GM21786 (cell line): ENCODE data around the gene OR10A6.

ENCODE experiments used
- ATAC-seq: cut with Tn5 transposase; IDR thresholded peaks from one replicate; pipeline ENCODE4 v1.9.1; 2021; ENCODE audit not compliant: unreplicated experiment

OR10A6 gene

DNA sequence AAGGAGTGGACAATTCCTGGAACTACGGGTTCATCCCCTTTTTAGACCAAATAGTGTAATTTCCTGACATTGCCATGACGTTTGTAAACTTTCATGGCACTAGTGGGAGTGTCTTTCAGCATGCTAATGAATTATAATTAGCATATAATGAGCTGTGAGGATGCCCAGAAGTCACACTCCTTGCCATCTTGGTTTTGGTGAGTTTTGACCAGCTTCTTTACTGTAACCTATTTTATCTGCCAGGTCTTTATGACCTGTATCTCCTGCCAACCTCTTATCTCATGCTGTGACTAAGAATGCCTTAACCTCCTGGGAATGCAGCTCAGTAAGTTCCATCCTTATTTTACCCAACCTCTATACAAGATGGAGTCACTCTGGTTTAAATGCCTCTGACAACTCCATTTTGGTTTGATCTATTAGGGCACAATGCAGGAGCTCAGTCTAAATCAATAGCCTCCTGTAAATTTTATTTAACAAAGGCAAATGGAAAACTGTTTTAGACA is 20.7 kb downstream of the OR10A6 start:
- ATAC-seq, result no peak

GRCh38 chr11:7909585-7910285 is 21.3 kb downstream of the OR10A6 start:
- ATAC-seq, result no peak

GRCh38 chr11:7907121-7907520 is 23.9 kb downstream of the OR10A6 start:
- ATAC-seq, result no peak

DNA sequence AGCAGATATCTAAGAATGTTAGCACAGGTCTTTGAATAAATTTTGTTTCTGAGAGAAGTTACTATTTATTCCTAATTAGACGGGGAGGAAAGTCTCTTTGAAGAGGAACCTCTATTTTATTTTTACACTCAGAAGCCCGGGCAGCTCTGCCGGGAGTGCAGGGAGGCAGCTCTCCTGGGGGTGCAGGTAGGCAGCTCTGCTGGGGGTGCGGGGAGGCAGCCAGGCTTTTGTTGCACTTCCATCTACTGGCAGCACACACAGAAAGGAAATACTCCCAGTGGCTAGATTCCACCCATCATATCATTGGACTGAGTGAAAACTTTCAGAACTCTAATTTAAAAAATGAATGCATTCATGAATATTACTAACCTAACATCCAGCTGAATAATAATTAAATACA is 24.6 kb downstream of the OR10A6 start:
- no peak for ATAC-seq

DNA sequence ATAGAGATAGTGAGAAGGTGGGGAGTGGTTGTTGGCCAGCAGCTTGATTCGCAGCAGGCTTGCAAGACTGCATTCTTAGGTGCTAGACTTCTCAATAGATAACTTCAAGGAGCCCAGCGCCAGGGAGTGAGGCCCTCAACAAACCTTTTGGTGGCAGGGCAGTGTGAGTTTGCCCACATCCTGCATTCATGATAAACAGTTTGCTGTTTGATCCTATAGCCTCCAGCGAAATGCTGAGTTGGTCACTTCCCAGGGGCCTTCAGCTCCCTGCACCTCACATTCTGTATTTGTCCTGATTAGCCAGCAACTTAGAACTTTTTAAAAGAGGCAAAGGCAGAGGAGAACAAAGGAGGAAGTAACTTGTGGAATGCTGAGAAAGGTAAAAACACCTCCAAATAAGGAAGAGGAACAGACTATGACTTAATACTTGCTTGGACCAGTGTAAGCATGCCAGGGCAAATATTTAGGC is 25.1 kb downstream of the OR10A6 start:
- no peak for ATAC-seq

DNA sequence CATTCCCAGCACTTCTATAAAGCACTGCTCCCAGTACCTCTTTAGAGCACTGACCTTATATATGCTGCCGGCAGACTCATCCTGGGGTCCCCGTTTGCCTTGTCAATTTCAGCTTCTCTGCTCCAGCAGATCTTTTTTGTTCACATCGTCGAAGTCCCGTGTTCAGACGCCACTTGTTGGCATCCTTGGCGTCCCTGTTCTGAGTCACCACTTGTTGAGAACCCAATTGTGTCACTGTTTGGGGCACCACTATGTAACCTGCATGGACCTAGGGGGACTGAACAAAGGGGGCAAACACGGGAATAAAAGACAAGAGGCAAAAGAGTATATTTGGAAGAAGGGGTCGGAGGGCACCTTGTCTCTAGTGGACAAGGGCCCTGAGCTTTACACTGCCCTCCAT is 25.5 kb downstream of the OR10A6 start:
- ATAC-seq, result no peak

- ATAC-seq, result no peak
Observed at GRCh38 chr11:7904917-7905316, 26.2 kb downstream of the OR10A6 start.

GRCh38 chr11:7903940-7904339 is 27.1 kb downstream of the OR10A6 start:
- ATAC-seq, result no peak

- ATAC-seq, result no peak
Observed at GRCh38 chr11:7901319-7901854, 29.7 kb downstream of the OR10A6 start.

- no peak for ATAC-seq
Observed at GRCh38 chr11:7900686-7901085, 30.4 kb downstream of the OR10A6 start.

GRCh38 chr11:7899418-7899817 is 31.6 kb downstream of the OR10A6 start:
- no peak for ATAC-seq

GRCh38 chr11:7898666-7899283 is 32.3 kb downstream of the OR10A6 start:
- ATAC-seq, result no peak

DNA sequence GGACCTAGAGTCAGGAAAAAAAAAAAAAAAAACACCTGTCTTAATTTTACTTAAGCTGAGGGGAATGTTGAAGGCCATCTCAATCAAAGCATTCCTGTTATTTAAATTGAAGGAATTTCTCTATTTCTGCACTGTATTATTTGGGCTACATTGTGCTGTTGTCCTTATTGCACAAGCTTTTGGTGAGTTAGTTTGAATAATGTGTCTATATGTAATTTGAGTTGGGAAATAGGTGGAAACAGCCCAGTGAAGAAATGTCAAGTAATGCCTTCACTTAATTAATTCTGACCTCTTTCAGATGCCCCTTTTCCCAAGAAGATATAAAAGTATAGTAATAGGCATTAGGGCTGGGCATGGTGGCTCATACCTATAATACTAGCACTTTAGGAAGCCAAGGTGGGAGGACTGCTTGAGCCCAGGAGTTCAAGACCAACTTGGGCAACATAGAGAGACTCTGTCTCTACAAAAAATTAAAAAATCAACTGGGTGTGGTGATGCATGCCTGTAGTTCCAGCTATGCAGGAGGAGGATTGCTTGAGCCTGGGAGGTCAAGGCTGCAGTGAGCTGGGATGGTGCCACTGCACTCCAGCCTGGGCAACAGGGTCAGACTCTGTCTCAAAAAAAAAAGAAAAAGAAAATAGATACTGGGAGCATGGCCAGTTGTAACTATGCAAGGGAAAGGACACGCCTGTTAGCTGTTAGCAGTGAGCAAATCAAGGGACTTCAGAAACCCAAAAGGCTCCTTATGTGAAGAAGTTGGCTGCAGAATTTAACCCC is 34.9 kb downstream of the OR10A6 start:
- no peak for ATAC-seq

GRCh38 chr11:7894251-7894650 is 36.8 kb downstream of the OR10A6 start:
- no peak for ATAC-seq

DNA sequence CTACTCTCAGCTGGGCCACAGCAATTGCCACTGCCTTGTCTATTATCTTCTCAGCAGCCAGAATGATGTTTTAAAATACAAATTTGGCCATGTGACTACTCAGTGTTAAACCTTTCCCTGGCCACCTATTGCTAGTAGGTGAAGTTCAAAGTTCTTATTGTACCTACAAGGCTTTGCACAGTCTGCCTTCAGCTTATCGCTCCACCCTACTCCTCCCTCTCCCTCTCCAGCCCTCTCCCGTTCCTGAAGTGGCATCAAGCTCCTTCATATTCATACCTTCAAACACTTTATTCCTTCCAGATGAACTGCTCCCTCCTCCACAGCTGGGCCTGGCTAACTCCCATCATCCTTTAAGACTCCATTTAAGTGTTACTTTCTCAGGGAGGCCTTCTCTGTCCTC is 37.3 kb downstream of the OR10A6 start:
- no peak for ATAC-seq

- peak; percentile 53 for ATAC-seq
Observed at GRCh38 chr11:7892840-7893254, 38.2 kb downstream of the OR10A6 start.

- ATAC-seq, result peak; percentile 60
Observed at GRCh38 chr11:7892059-7892699, 38.9 kb downstream of the OR10A6 start.

GRCh38 chr11:7890417-7891172 is 40.5 kb downstream of the OR10A6 start:
- ATAC-seq, result peak; percentile 39

- ATAC-seq, result peak; percentile 41
Observed at GRCh38 chr11:7889985-7890384, 41.1 kb downstream of the OR10A6 start.

- no peak for ATAC-seq
Observed at GRCh38 chr11:7882860-7883259, 48.2 kb downstream of the OR10A6 start.
